IMR-90 (cell line): ENCODE data around the gene MNAT1. TPM values are rescaled to one million over a fixed set of nuclear protein-coding genes. Genes with fewer than 3 reads are reported as not detected.

ENCODE experiments used
- ATAC-seq: fragments of 200-7000 bp; cut with Tn5 transposase; 2 replicates; pipeline ENCODE4 v1.9.1; 2020; ENCODE audit warnings: low read depth, mild to moderate bottlenecking, moderate library complexity
- BruUV-seq: library from RNA; stranded (reverse); fragments of 400-500 nt; replicated peaks from 2 replicates; lab custom pipeline; 2021; lab: Mats Ljungman, UMichigan
- CTCF ChIA-PET: fragments of 300-600 bp; formaldehyde crosslinking; extraction: SDS; loops from one replicate; lab custom pipeline; 2021; ENCODE audit warnings: antibody characterized with exemption; lab: Yijun Ruan, JAX
- POLR2A ChIA-PET: fragments of 300-600 bp; sonication (Branson Sonifier 250); formaldehyde crosslinking; loops from one replicate; lab custom pipeline; 2022; ENCODE audit warnings: antibody characterized with exemption; ENCODE audit not compliant: unreplicated experiment; lab: Charles Lee
- DNase-seq: peaks from one replicate; pipeline ENCODE4 v3.0.0; 2013
- H2AFZ ChIP-seq: replicated peaks from 2 replicates; pipeline ENCODE3; 2013; ENCODE audit warnings: low read length, mild to moderate bottlenecking; ENCODE audit not compliant: poor library complexity
- H2AK5ac ChIP-seq: 2 replicates; pipeline ENCODE4 v1.6.1; 2013; ENCODE audit warnings: low read depth, low read length, inconsistent platforms
- H2AK9ac ChIP-seq: replicated peaks from 2 replicates; pipeline ENCODE3; 2013; ENCODE audit warnings: mild to moderate bottlenecking, low read depth, low read length, moderate library complexity; ENCODE audit not compliant: poor library complexity
- H2BK120ac ChIP-seq: 2 replicates; pipeline ENCODE4 v1.6.1; 2013; ENCODE audit warnings: low read depth, low read length, inconsistent platforms
- H2BK15ac ChIP-seq: 3 replicates; pipeline ENCODE4 v1.6.1; 2013; ENCODE audit warnings: low read depth, low read length, inconsistent platforms
- H2BK20ac ChIP-seq: 2 replicates; pipeline ENCODE4 v1.6.1; 2013; ENCODE audit warnings: low read depth, mild to moderate bottlenecking, inconsistent platforms, low read length, moderate library complexity
- H2BK5ac ChIP-seq: 2 replicates; pipeline ENCODE4 v1.6.1; 2013; ENCODE audit warnings: mild to moderate bottlenecking, low read depth, low read length, inconsistent platforms; ENCODE audit not compliant: poor library complexity, severe bottlenecking
- H3K14ac ChIP-seq: replicated peaks from 2 replicates; pipeline ENCODE4 v1.6.1; 2013; ENCODE audit warnings: low read depth, low read length, inconsistent platforms
- H3K18ac ChIP-seq: 2 replicates; pipeline ENCODE4 v1.6.1; 2013; ENCODE audit warnings: low read depth, low read length, control low read depth
- H3K23ac ChIP-seq: 2 replicates; pipeline ENCODE4 v1.6.1; 2013; ENCODE audit warnings: low read depth, low read length, inconsistent platforms
- H3K27ac ChIP-seq: 2 replicates; pipeline ENCODE4 v1.5.1; 2013; ENCODE audit warnings: mild to moderate bottlenecking, control low read depth, low read length; ENCODE audit not compliant: insufficient read depth
- H3K27me3 ChIP-seq: 2 replicates; pipeline ENCODE4 v1.6.1; 2013; ENCODE audit warnings: low read length; ENCODE audit not compliant: control insufficient read depth, insufficient read depth
- H3K36me3 ChIP-seq: 2 replicates; pipeline ENCODE4 v1.6.1; 2013; ENCODE audit warnings: low read length, mixed read lengths; ENCODE audit not compliant: control insufficient read depth, insufficient read depth
- H3K4ac ChIP-seq: 2 replicates; pipeline ENCODE4 v1.6.1; 2013; ENCODE audit warnings: low read depth, low read length, inconsistent platforms
- H3K4me1 ChIP-seq: 2 replicates; pipeline ENCODE4 v1.6.1; 2013; ENCODE audit warnings: low read length, mixed read lengths; ENCODE audit not compliant: control insufficient read depth, insufficient read depth
- H3K4me2 ChIP-seq: 2 replicates; pipeline ENCODE4 v1.6.1; 2013; ENCODE audit warnings: low read depth, mild to moderate bottlenecking, control low read depth, low read length, moderate library complexity
- H3K4me3 ChIP-seq: 2 replicates; pipeline ENCODE4 v1.5.1; 2013; ENCODE audit warnings: low read depth, mild to moderate bottlenecking, control low read depth, low read length, moderate library complexity; ENCODE audit not compliant: insufficient read depth
- H3K56ac ChIP-seq: 2 replicates; pipeline ENCODE4 v1.6.1; 2013; ENCODE audit warnings: low read length, inconsistent platforms; ENCODE audit not compliant: insufficient read depth; ENCODE audit errors: extremely low read depth
- H3K79me1 ChIP-seq, 2 experiments: 2 replicates each; pipeline ENCODE4 v1.6.1; 2013; ENCODE audit warnings: low read length in 2 of 2, inconsistent platforms in 1 of 2, low read depth in 1 of 2
- H3K9ac ChIP-seq: 2 replicates; pipeline ENCODE4 v1.6.1; 2013; ENCODE audit warnings: low read depth, low read length, control low read depth
- H3K9me1 ChIP-seq: 2 replicates; pipeline ENCODE4 v1.6.1; 2013; ENCODE audit warnings: low read length, inconsistent platforms; ENCODE audit not compliant: insufficient read depth
- H3K9me3 ChIP-seq: 2 replicates; pipeline ENCODE4 v1.6.1; 2013; ENCODE audit warnings: low read length; ENCODE audit not compliant: control insufficient read depth, insufficient read depth
- H4K20me1 ChIP-seq: 2 replicates; pipeline ENCODE4 v1.6.1; 2013; ENCODE audit warnings: low read length, inconsistent platforms; ENCODE audit not compliant: insufficient read depth
- H4K5ac ChIP-seq: 2 replicates; pipeline ENCODE4 v1.6.1; 2013; ENCODE audit warnings: mild to moderate bottlenecking, low read depth, low read length, control low read depth
- H4K8ac ChIP-seq, 2 experiments: 2 replicates each; pipeline ENCODE4 v1.6.1; 2013; ENCODE audit warnings: low read depth in 2 of 2, low read length in 2 of 2, control low read depth in 1 of 2, inconsistent platforms in 1 of 2
- H4K91ac ChIP-seq: 2 replicates; pipeline ENCODE4 v1.6.1; 2013; ENCODE audit warnings: low read depth, low read length, inconsistent platforms; ENCODE audit not compliant: insufficient read depth
- FOS ChIP-seq: fragments of 150-350 bp; IDR thresholded peaks from 2 replicates; pipeline ENCODE4 v1.6.1; 2016; ENCODE audit warnings: low read depth, low read length
- MAFK ChIP-seq: IDR thresholded peaks from 2 replicates; pipeline ENCODE4 v1.6.1; 2012; ENCODE audit warnings: low read depth, low read length, improper control_type of control experiment
- RAD21 ChIP-seq: IDR thresholded peaks from 2 replicates; pipeline ENCODE4 v1.6.1; 2012; ENCODE audit warnings: low read length, improper control_type of control experiment
- RFX5 ChIP-seq: IDR thresholded peaks from 2 replicates; pipeline ENCODE4 v1.8.0; 2012; ENCODE audit warnings: low read depth, mild to moderate bottlenecking, low read length, moderate library complexity
- WGBS, 2 experiments: methylation state at CpG; one replicate each; pipeline versions ENCODE4 v1.1.5 to v1.1.7; 2013; ENCODE audit warnings: missing lambda C conversion rate in 2 of 2; ENCODE audit not compliant: insufficient read length in 1 of 2; ENCODE audit errors: extremely low coverage in 2 of 2; 5-methylcytosine and 5-hydroxymethylcytosine counted together
- dilution Hi-C: fragments of 300-500 bp; cut with HindIII; formaldehyde crosslinking; loops from one replicate; pipeline ENCODE4 v1.14.3; 2018; ENCODE audit warnings: low sequenced_read_pairs; ENCODE audit not compliant: unreplicated experiment
- in situ Hi-C: fragments of 300-500 bp; cut with MboI; formaldehyde crosslinking; loops from 3 replicates; pipeline ENCODE4 v1.14.3; 2019; ENCODE audit warnings: low sequenced_read_pairs, inconsistent platforms, mixed read lengths
- intact Hi-C: fragments of 100-400 bp; cut with micrococcal nuclease; formaldehyde crosslinking; loops from 2 replicates; pipeline ENCODE4 v1.10.0; 2022
- polyA plus RNA-seq, 3 experiments: library from polyadenylated mRNA; depleted of rRNA; stranded (reverse); fragments of >200 nt; gene quantifications; 2 replicates each; pipeline ENCODE4 v1.2.3, GENCODE V29; 2012; ENCODE audit warnings: low replicate concordance in 1 of 3
- total RNA-seq: library from RNA; depleted of rRNA; stranded (reverse); fragments of >200 nt; gene quantifications from 2 replicates; pipeline ENCODE4 v1.2.3, GENCODE V29; 2012
- TF ChIP-seq, protein P1 (sequence below): conservative IDR thresholded peaks from 2 replicates; pipeline ENCODE4 v1.5.1; 2012; ENCODE audit warnings: mild to moderate bottlenecking, low read depth, low read length, improper control_type of control experiment

The MNAT1 gene
- total and polyA plus RNA-seq, 2 of the 4 experiments (the other 2 are of a cell fraction): 48.2 to 53.0 TPM

GRCh38 chr14:60925286-60925685, 190.7 kb downstream of the MNAT1 start:
- peak; percentile 7 for DNase-seq
- H3K14ac ChIP-seq: no peak overlapping the region
- WGBS, 2 experiments: 100% methylated on average over 1 of the region's 1 CpG; no CpG with 5 or more reads in 1 of the 2 experiments
- dilution Hi-C loops (no loop called here), intact Hi-C loops (no loop called here), in situ Hi-C loops (no loop called here)
- H2BK120ac ChIP-seq: no peak overlapping the region
- H3K27me3 ChIP-seq: no peaks in the 10 kb centered on the region
- no peak overlapping the region for H3K27ac ChIP-seq
- CTCF ChIA-PET: interaction anchor here (0.9 kb wide), 1 partner anchor 34 kb away, joined by 3 read pairs; no protein-coding TSS in a partner anchor
- TF ChIP-seq MAFK: no peak
- TF ChIP-seq RFX5: no peak
- TF ChIP-seq FOS: no peak
- TF ChIP-seq, protein P1, sequence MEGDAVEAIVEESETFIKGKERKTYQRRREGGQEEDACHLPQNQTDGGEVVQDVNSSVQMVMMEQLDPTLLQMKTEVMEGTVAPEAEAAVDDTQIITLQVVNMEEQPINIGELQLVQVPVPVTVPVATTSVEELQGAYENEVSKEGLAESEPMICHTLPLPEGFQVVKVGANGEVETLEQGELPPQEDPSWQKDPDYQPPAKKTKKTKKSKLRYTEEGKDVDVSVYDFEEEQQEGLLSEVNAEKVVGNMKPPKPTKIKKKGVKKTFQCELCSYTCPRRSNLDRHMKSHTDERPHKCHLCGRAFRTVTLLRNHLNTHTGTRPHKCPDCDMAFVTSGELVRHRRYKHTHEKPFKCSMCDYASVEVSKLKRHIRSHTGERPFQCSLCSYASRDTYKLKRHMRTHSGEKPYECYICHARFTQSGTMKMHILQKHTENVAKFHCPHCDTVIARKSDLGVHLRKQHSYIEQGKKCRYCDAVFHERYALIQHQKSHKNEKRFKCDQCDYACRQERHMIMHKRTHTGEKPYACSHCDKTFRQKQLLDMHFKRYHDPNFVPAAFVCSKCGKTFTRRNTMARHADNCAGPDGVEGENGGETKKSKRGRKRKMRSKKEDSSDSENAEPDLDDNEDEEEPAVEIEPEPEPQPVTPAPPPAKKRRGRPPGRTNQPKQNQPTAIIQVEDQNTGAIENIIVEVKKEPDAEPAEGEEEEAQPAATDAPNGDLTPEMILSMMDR: no peak
- TF ChIP-seq RAD21: no peak
- ATAC-seq: no peak
- H2AK5ac ChIP-seq: no peak overlapping the region
- H3K18ac ChIP-seq: no peak overlapping the region
- H3K23ac ChIP-seq: no peak overlapping the region
- H4K20me1 ChIP-seq: no peaks in the 10 kb centered on the region
- no peak overlapping the region for H4K91ac ChIP-seq
- no peak overlapping the region for H2AK9ac ChIP-seq
- H2BK5ac ChIP-seq: no peak overlapping the region
- no peak overlapping the region for H4K5ac ChIP-seq
- no peak overlapping the region for H2BK15ac ChIP-seq
- H3K36me3 ChIP-seq: no peaks in the 10 kb centered on the region
- H3K4me1 ChIP-seq: no peaks in the 10 kb centered on the region
- H3K56ac ChIP-seq: no peak overlapping the region
- no peak overlapping the region for H4K8ac ChIP-seq
- no peak overlapping the region for H2AFZ ChIP-seq
- H3K9me3 ChIP-seq: no peaks in the 10 kb centered on the region
- H3K79me1 ChIP-seq: peaks cover 13 to 25% of the 10 kb centered on the region in 2 experiments; a peak in 3 of 4 replicates
- no peak overlapping the region for H3K4me3 ChIP-seq
- H3K4me2 ChIP-seq: no peak overlapping the region
- POLR2A ChIA-PET: no interaction called here
- no peak overlapping the region for H3K9ac ChIP-seq
- H2BK20ac ChIP-seq: no peak overlapping the region
- H3K9me1 ChIP-seq: no peaks in the 10 kb centered on the region; the same call in 1 of the 2 replicates
- no peak overlapping the region for H3K4ac ChIP-seq
- no TSS peak for BruUV-seq
